MM.1S (cell line): ENCODE results near the gene CADPS.

ENCODE experiments used
- DNase-seq: peaks from one replicate; pipeline ENCODE4 v3.0.0-alpha.2; 2015
- H2AFZ ChIP-seq: fragments of 300-600 bp; sonication (generic); 2 replicates; pipeline ENCODE4 v1.6.0; 2016; ENCODE audit warnings: antibody characterized with exemption, low read length
- H3F3A ChIP-seq: fragments of 300-600 bp; sonication (generic); 2 replicates; pipeline ENCODE4 v1.6.1; 2016; ENCODE audit warnings: mild to moderate bottlenecking, antibody characterized with exemption, low read length, moderate library complexity, mixed read lengths; ENCODE audit not compliant: insufficient read depth
- H3K27ac ChIP-seq: fragments of 300-600 bp; sonication (generic); 2 replicates; pipeline ENCODE4 v1.5.1; 2016; ENCODE audit warnings: mild to moderate bottlenecking, low read length
- H3K27me3 ChIP-seq: fragments of 300-600 bp; sonication (generic); replicated peaks from 2 replicates; pipeline ENCODE4 v1.6.0; 2016; ENCODE audit warnings: low read length; ENCODE audit not compliant: insufficient read depth
- H3K36me3 ChIP-seq: fragments of 300-600 bp; sonication (generic); replicated peaks from 2 replicates; pipeline ENCODE4 v1.6.1; 2016; ENCODE audit warnings: mild to moderate bottlenecking, low read length, mixed read lengths; ENCODE audit not compliant: insufficient read depth
- H3K4me1 ChIP-seq: fragments of 300-600 bp; sonication (generic); 2 replicates; pipeline ENCODE4 v1.6.1; 2016; ENCODE audit warnings: low read length, mixed read lengths
- H3K4me2 ChIP-seq: fragments of 300-600 bp; sonication (generic); 2 replicates; pipeline ENCODE4 v1.6.0; 2016; ENCODE audit warnings: low read depth, low read length
- H3K4me3 ChIP-seq: fragments of 300-600 bp; sonication (generic); 2 replicates; pipeline ENCODE4 v1.5.1; 2016; ENCODE audit warnings: low read length, mixed read lengths
- H3K79me2 ChIP-seq: fragments of 300-600 bp; sonication (generic); 2 replicates; pipeline ENCODE4 v1.6.1; 2016; ENCODE audit warnings: mixed run types, low read length, mixed read lengths
- H3K9ac ChIP-seq: fragments of 300-600 bp; sonication (generic); 2 replicates; pipeline ENCODE4 v1.6.1; 2016; ENCODE audit warnings: low read length, mixed read lengths
- H3K9me2 ChIP-seq: fragments of 300-600 bp; sonication (generic); replicated peaks from 2 replicates; pipeline ENCODE4 v1.6.1; 2016; ENCODE audit warnings: mild to moderate bottlenecking, low read length, mixed read lengths; ENCODE audit not compliant: insufficient read depth
- H3K9me3 ChIP-seq: fragments of 300-600 bp; sonication (generic); replicated peaks from 2 replicates; pipeline ENCODE4 v1.6.1; 2016; ENCODE audit warnings: mild to moderate bottlenecking, low read length, mixed read lengths; ENCODE audit not compliant: insufficient read depth
- H4K20me1 ChIP-seq: fragments of 300-600 bp; sonication (generic); 2 replicates; pipeline ENCODE4 v1.6.1; 2016; ENCODE audit warnings: mild to moderate bottlenecking, low read length, moderate library complexity, mixed read lengths; ENCODE audit not compliant: insufficient read depth
- CTCF ChIP-seq: fragments of 300-600 bp; sonication (generic); IDR thresholded peaks from 2 replicates; pipeline ENCODE4 v1.5.1; 2016; ENCODE audit warnings: antibody characterized with exemption, low read length, mixed read lengths
- EZH2 ChIP-seq: fragments of 300-600 bp; sonication (generic); optimal IDR thresholded peaks from 2 replicates; pipeline ENCODE3; 2017; ENCODE audit warnings: low read depth, mild to moderate bottlenecking, antibody characterized with exemption, low read length, mixed read lengths
- EZH2phosphoT487 ChIP-seq: fragments of 300-600 bp; sonication (generic); IDR thresholded peaks from 2 replicates; pipeline ENCODE4 v1.6.1; 2018; ENCODE audit warnings: antibody characterized with exemption, low read length

The CADPS gene

DNA sequence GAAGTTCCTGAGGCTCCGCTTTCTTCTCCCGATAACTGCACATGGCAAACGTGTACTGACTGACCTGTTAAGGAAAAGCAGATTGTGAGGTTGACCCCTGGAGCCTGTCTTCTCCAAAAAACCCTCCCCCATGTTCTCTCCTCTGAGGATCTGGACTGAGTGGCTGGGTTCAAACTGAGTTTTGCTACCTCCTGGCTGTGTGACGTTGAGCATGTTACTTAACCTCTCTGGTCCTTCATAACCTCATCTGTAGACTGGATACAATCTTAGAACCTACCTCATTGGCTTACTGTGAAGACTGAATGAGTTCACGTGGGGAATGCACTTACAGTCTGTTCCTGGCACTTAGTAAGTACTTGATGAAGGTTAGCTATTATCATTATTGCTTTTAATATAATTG lies 317.8 kb downstream of the CADPS start:
- H3K4me1 ChIP-seq = no peaks in the 10 kb centered on the region

GRCh38 chr3:62556121-62556815 lies 318.9 kb downstream of the CADPS start:
- Histone ChIP-seq H3K79me2 (no peaks in the 10 kb centered on the region), H3K4me3 (no peak overlapping the region), H3F3A (no peaks in the 10 kb centered on the region), H3K9ac (no peak overlapping the region), H3K4me2 (no peak overlapping the region), H3K9me3 (no peaks in the 10 kb centered on the region), H3K4me1 (no peaks in the 10 kb centered on the region), H3K9me2 (no peaks in the 10 kb centered on the region), H2AFZ (no peak overlapping the region), H4K20me1 (no peaks in the 10 kb centered on the region), H3K27me3 (no peaks in the 10 kb centered on the region), H3K27ac (no peak overlapping the region), H3K36me3 (no peaks in the 10 kb centered on the region)
- no peak for TF ChIP-seq EZH2
- TF ChIP-seq CTCF = no peak
- no peak for TF ChIP-seq EZH2phosphoT487
- no peak for DNase-seq

More for the DNA sequence above, 317.8 kb downstream of the CADPS start:
- Histone ChIP-seq H3F3A (no peaks in the 10 kb centered on the region), H3K79me2 (no peaks in the 10 kb centered on the region), H3K9me3 (no peaks in the 10 kb centered on the region), H3K36me3 (no peaks in the 10 kb centered on the region), H3K4me3 (no peak overlapping the region), H3K27ac (no peak overlapping the region), H2AFZ (no peak overlapping the region), H3K27me3 (no peaks in the 10 kb centered on the region), H4K20me1 (no peaks in the 10 kb centered on the region), H3K4me2 (no peak overlapping the region), H3K9me2 (no peaks in the 10 kb centered on the region), H3K9ac (no peak overlapping the region)
- no peak for DNase-seq
- TF ChIP-seq EZH2phosphoT487 = no peak
- no peak for TF ChIP-seq CTCF
- no peak for TF ChIP-seq EZH2

GRCh38 chr3:62554264-62554799 lies 320.9 kb downstream of the CADPS start:
- Histone ChIP-seq H3K79me2 (no peaks in the 10 kb centered on the region), H3K4me1 (no peaks in the 10 kb centered on the region), H3K9me2 (no peaks in the 10 kb centered on the region), H3K9me3 (no peaks in the 10 kb centered on the region), H4K20me1 (no peaks in the 10 kb centered on the region), H3K9ac (no peak overlapping the region), H3K4me2 (no peak overlapping the region), H3F3A (no peaks in the 10 kb centered on the region), H3K36me3 (no peaks in the 10 kb centered on the region), H3K4me3 (no peak overlapping the region), H2AFZ (no peak overlapping the region), H3K27ac (no peak overlapping the region), H3K27me3 (no peaks in the 10 kb centered on the region)
- DNase-seq = no peak
- peak; percentile 29 for TF ChIP-seq CTCF
- TF ChIP-seq EZH2phosphoT487 = no peak
